ENCODE measurements around the gene COPB1.

DNA sequence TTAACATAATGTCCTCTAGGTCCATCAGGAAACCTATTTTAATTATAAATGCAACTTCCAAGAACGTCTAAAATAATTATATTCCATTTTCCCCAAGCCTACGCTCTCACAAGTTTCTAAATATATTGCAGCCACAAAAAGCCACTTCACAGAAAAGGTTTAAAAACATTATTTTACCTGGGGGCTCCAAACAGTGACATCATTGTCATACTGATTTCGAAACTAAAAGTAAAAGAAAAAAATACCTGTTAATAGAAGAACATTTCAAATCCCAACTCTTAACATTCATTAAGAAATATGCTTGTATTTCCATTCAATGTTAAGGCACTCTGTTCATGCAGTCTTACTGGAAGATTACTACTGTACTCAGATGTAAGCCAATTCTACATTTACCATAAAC, 19.2 kb upstream of the COPB1 start:
- TF ChIP-seq, protein P1, sequence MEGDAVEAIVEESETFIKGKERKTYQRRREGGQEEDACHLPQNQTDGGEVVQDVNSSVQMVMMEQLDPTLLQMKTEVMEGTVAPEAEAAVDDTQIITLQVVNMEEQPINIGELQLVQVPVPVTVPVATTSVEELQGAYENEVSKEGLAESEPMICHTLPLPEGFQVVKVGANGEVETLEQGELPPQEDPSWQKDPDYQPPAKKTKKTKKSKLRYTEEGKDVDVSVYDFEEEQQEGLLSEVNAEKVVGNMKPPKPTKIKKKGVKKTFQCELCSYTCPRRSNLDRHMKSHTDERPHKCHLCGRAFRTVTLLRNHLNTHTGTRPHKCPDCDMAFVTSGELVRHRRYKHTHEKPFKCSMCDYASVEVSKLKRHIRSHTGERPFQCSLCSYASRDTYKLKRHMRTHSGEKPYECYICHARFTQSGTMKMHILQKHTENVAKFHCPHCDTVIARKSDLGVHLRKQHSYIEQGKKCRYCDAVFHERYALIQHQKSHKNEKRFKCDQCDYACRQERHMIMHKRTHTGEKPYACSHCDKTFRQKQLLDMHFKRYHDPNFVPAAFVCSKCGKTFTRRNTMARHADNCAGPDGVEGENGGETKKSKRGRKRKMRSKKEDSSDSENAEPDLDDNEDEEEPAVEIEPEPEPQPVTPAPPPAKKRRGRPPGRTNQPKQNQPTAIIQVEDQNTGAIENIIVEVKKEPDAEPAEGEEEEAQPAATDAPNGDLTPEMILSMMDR (IDR thresholded peaks at IDR 0.05), result no peak
- no peak for TF ChIP-seq POLR2AphosphoS5 (IDR thresholded peaks at IDR 0.05)
